Measurements from ENCODE around the gene FDPS.

- TF ChIP-seq POLR2A (IDR thresholded peaks at IDR 0.05) = no peak
- TF ChIP-seq CTCF (IDR thresholded peaks at IDR 0.05) = peak in 5 of 6 experiments; percentile 6 to 67 (median 64)
Observed at GRCh38 chr1:155324717-155325602, 16.3 kb downstream of the FDPS start.

Measured in Peyer's patch (tissue), 4 donors.